Neuron (in vitro differentiated cells): Measurements from ENCODE around the gene CHCHD3.

Source experiments
- H2AFZ ChIP-seq: one replicate; pipeline ENCODE4 v1.6.1; 2013; ENCODE audit warnings: low read depth, mild to moderate bottlenecking, inconsistent platforms, low read length, moderate library complexity
- H3K27me3 ChIP-seq: one replicate; pipeline ENCODE4 v1.6.1; 2013; ENCODE audit warnings: low read length; ENCODE audit not compliant: insufficient read depth
- H3K36me3 ChIP-seq: one replicate; pipeline ENCODE4 v1.6.1; 2013; ENCODE audit warnings: low read length; ENCODE audit not compliant: insufficient read depth
- H3K4me1 ChIP-seq: one replicate; pipeline ENCODE4 v1.6.1; 2013; ENCODE audit warnings: low read length; ENCODE audit not compliant: insufficient read depth
- H3K4me3 ChIP-seq: 2 replicates; pipeline ENCODE4 v1.5.1; 2013; ENCODE audit warnings: mild to moderate bottlenecking, low read length, moderate library complexity
- H3K9me3 ChIP-seq: one replicate; pipeline ENCODE4 v1.6.1; 2013; ENCODE audit warnings: low read length

Gene CHCHD3

GRCh38 chr7:133065301-133065700 is 16.6 kb downstream of the CHCHD3 start:
- no peaks in the 10 kb centered on the region for H3K4me1 ChIP-seq
- peaks cover 2% of the 10 kb centered on the region for H3K9me3 ChIP-seq
- H2AFZ ChIP-seq: no peak overlapping the region
- H3K27me3 ChIP-seq: no peaks in the 10 kb centered on the region
- H3K4me3 ChIP-seq: no peak overlapping the region
- peaks cover 24% of the 10 kb centered on the region for H3K36me3 ChIP-seq

GRCh38 chr7:133064082-133064820 is 17.6 kb downstream of the CHCHD3 start:
- H3K4me3 ChIP-seq: no peak overlapping the region
- H3K9me3 ChIP-seq: peaks cover 2% of the 10 kb centered on the region
- H3K36me3 ChIP-seq: peaks cover 22% of the 10 kb centered on the region
- no peaks in the 10 kb centered on the region for H3K4me1 ChIP-seq
- H3K27me3 ChIP-seq: no peaks in the 10 kb centered on the region
- H2AFZ ChIP-seq: no peak overlapping the region

GRCh38 chr7:133061792-133062191 is 20.1 kb downstream of the CHCHD3 start:
- peaks cover 2% of the 10 kb centered on the region for H3K9me3 ChIP-seq
- H3K4me1 ChIP-seq: no peaks in the 10 kb centered on the region
- H3K4me3 ChIP-seq: no peak overlapping the region
- peaks cover 6% of the 10 kb centered on the region for H3K36me3 ChIP-seq
- H2AFZ ChIP-seq: no peak overlapping the region
- H3K27me3 ChIP-seq: no peaks in the 10 kb centered on the region

- Histone ChIP-seq H3K27me3 (no peaks in the 10 kb centered on the region), H3K4me3 (no peak overlapping the region), H3K36me3 (peaks cover 6% of the 10 kb centered on the region), H2AFZ (no peak overlapping the region), H3K4me1 (no peaks in the 10 kb centered on the region), H3K9me3 (peaks cover under 1% of the 10 kb centered on the region)
These were observed 20.5 kb downstream of the CHCHD3 start for GRCh38 chr7:133061357-133061756.

- Histone ChIP-seq H2AFZ (no peak overlapping the region), H3K4me1 (no peaks in the 10 kb centered on the region), H3K36me3 (peaks cover 6% of the 10 kb centered on the region), H3K4me3 (no peak overlapping the region), H3K27me3 (no peaks in the 10 kb centered on the region), H3K9me3 (no peaks in the 10 kb centered on the region)
These were observed 21.9 kb downstream of the CHCHD3 start for GRCh38 chr7:133060004-133060403.

- no peak overlapping the region for H2AFZ ChIP-seq
- no peak overlapping the region for H3K4me3 ChIP-seq
- peaks cover 2% of the 10 kb centered on the region for H3K36me3 ChIP-seq
- no peaks in the 10 kb centered on the region for H3K27me3 ChIP-seq
- no peaks in the 10 kb centered on the region for H3K4me1 ChIP-seq
- no peaks in the 10 kb centered on the region for H3K9me3 ChIP-seq
These were observed 22.6 kb downstream of the CHCHD3 start for GRCh38 chr7:133059263-133059662.

- Histone ChIP-seq H3K4me1 (peaks cover 4% of the 10 kb centered on the region), H2AFZ (no peak overlapping the region), H3K27me3 (no peaks in the 10 kb centered on the region), H3K9me3 (no peaks in the 10 kb centered on the region), H3K4me3 (no peak overlapping the region), H3K36me3 (no peaks in the 10 kb centered on the region)
These were observed 25.3 kb downstream of the CHCHD3 start for GRCh38 chr7:133056370-133057238.

- H3K4me1 ChIP-seq: peaks cover 7% of the 10 kb centered on the region
- no peaks in the 10 kb centered on the region for H3K36me3 ChIP-seq
- no peaks in the 10 kb centered on the region for H3K9me3 ChIP-seq
- H3K4me3 ChIP-seq: no peak overlapping the region
- H2AFZ ChIP-seq: no peak overlapping the region
- H3K27me3 ChIP-seq: no peaks in the 10 kb centered on the region
These were observed 27.6 kb downstream of the CHCHD3 start for GRCh38 chr7:133054162-133054840.

GRCh38 chr7:133053321-133053891 is 28.5 kb downstream of the CHCHD3 start:
- Histone ChIP-seq H3K27me3 (no peaks in the 10 kb centered on the region), H3K4me1 (peaks cover 7% of the 10 kb centered on the region), H2AFZ (no peak overlapping the region), H3K4me3 (no peak overlapping the region), H3K9me3 (no peaks in the 10 kb centered on the region), H3K36me3 (no peaks in the 10 kb centered on the region)

GRCh38 chr7:133052826-133053225 is 29.1 kb downstream of the CHCHD3 start:
- Histone ChIP-seq H3K4me3 (no peak overlapping the region), H3K4me1 (peaks cover 7% of the 10 kb centered on the region), H3K36me3 (no peaks in the 10 kb centered on the region), H3K9me3 (no peaks in the 10 kb centered on the region), H3K27me3 (no peaks in the 10 kb centered on the region), H2AFZ (no peak overlapping the region)

- H3K4me3 ChIP-seq: no peak overlapping the region
These were observed 29.5 kb downstream of the CHCHD3 start for GRCh38 chr7:133052401-133052756.

GRCh38 chr7:133051719-133052400 is 30.0 kb downstream of the CHCHD3 start:
- Histone ChIP-seq H3K4me3 (no peak overlapping the region), H3K36me3 (peaks cover 3% of the 10 kb centered on the region), H3K27me3 (no peaks in the 10 kb centered on the region), H3K9me3 (no peaks in the 10 kb centered on the region), H2AFZ (no peak overlapping the region), H3K4me1 (peaks cover 7% of the 10 kb centered on the region)

More at GRCh38 chr7:133052401-133052756, 29.5 kb downstream of the CHCHD3 start:
- Histone ChIP-seq H3K4me1 (peaks cover 7% of the 10 kb centered on the region), H3K36me3 (no peaks in the 10 kb centered on the region), H3K27me3 (no peaks in the 10 kb centered on the region), H3K9me3 (no peaks in the 10 kb centered on the region), H2AFZ (no peak overlapping the region)
